Keratinocyte (primary cell): ENCODE measurements around the gene ABHD16A. TPM values are rescaled to one million over a fixed set of nuclear protein-coding genes. Genes with fewer than 3 reads are reported as not detected.
A peak's percentile ranks its signal among the peaks of the same experiment; 100 is the strongest.

Experiments
- DNase-seq: peaks from one replicate; pipeline ENCODE4 v3.0.0-alpha.2; 2011; ENCODE audit warnings: low read depth, missing footprints, low spot score
- FAIRE-seq: peaks from 2 replicates; lab custom pipeline; 2011; peaks lifted over from hg19 to GRCh38; lab: Jason Lieb, UNC
- H2AFZ ChIP-seq: 2 replicates; pipeline ENCODE4 v1.6.0; 2012; ENCODE audit warnings: low read length, control low read depth, inconsistent platforms; ENCODE audit not compliant: control insufficient read depth
- H3K27ac ChIP-seq: 2 replicates; pipeline ENCODE4 v1.5.1; 2011; ENCODE audit warnings: low read length; ENCODE audit not compliant: control insufficient read depth, insufficient read depth
- H3K27me3 ChIP-seq: 3 replicates; pipeline ENCODE4 v1.6.0; 2011; ENCODE audit warnings: low read length; ENCODE audit not compliant: control insufficient read depth, insufficient read depth; ENCODE audit errors: extremely low read depth
- H3K36me3 ChIP-seq, 2 experiments: 2 replicates in 1 of 2; 3 replicates in 1 of 2; pipeline ENCODE4 v1.5.1; 2011; ENCODE audit warnings: low read length in 2 of 2, mild to moderate bottlenecking in 1 of 2; ENCODE audit not compliant: control insufficient read depth in 2 of 2, insufficient read depth in 2 of 2; ENCODE audit errors: extremely low read depth in 1 of 2
- H3K4me1 ChIP-seq: 3 replicates; pipeline ENCODE4 v1.5.1; 2011; ENCODE audit warnings: low read length; ENCODE audit not compliant: control insufficient read depth, insufficient read depth; ENCODE audit errors: extremely low read depth
- H3K4me2 ChIP-seq: 3 replicates; pipeline ENCODE4 v1.6.0; 2011; ENCODE audit warnings: low read depth, low read length; ENCODE audit not compliant: control insufficient read depth, insufficient read depth; ENCODE audit errors: extremely low read depth
- H3K4me3 ChIP-seq, 3 experiments: fragments of 200-600 bp in 1 of 3; sonication (generic) in 1 of 3; 2 replicates in 2 of 3; 3 replicates in 1 of 3; pipeline ENCODE4 v1.5.1; 2011 to 2016; ENCODE audit warnings: low read length in 3 of 3, mild to moderate bottlenecking in 3 of 3, control low read depth in 2 of 3, inconsistent platforms in 1 of 3, low read depth in 1 of 3, mixed read lengths in 1 of 3, mixed run types in 1 of 3, moderate library complexity in 1 of 3; ENCODE audit not compliant: control insufficient read depth in 2 of 3, insufficient read depth in 2 of 3; ENCODE audit errors: extremely low read depth in 1 of 3
- H3K79me2 ChIP-seq: 2 replicates; pipeline ENCODE4 v1.6.0; 2012; ENCODE audit warnings: low read length; ENCODE audit not compliant: control insufficient read depth, insufficient read depth
- H3K9ac ChIP-seq: 3 replicates; pipeline ENCODE4 v1.6.0; 2011; ENCODE audit warnings: low read length; ENCODE audit not compliant: control insufficient read depth, insufficient read depth; ENCODE audit errors: extremely low read depth
- H3K9me1 ChIP-seq: 3 replicates; pipeline ENCODE4 v1.6.0; 2011; ENCODE audit warnings: low read length; ENCODE audit not compliant: control insufficient read depth, insufficient read depth; ENCODE audit errors: extremely low read depth
- H3K9me3 ChIP-seq: 2 replicates; pipeline ENCODE4 v1.5.1; 2012; ENCODE audit warnings: low read depth, low read length; ENCODE audit not compliant: control insufficient read depth
- H4K20me1 ChIP-seq: 3 replicates; pipeline ENCODE4 v1.6.0; 2011; ENCODE audit warnings: low read length; ENCODE audit not compliant: control insufficient read depth, insufficient read depth; ENCODE audit errors: extremely low read depth
- CTCF ChIP-seq, 3 experiments: IDR thresholded peaks in 1 of 3; conservative IDR thresholded peaks in 1 of 3; optimal IDR thresholded peaks in 1 of 3; 2 replicates in 2 of 3; 3 replicates in 1 of 3; pipeline versions ENCODE3 to v1.5.1; 2011; ENCODE audit warnings: low read length in 3 of 3, mild to moderate bottlenecking in 3 of 3, moderate library complexity in 2 of 3, control low read depth in 1 of 3, inconsistent platforms in 1 of 3; ENCODE audit not compliant: insufficient read depth in 2 of 3; ENCODE audit errors: extremely low read depth in 1 of 3
- EZH2 ChIP-seq: IDR thresholded peaks from one replicate; pipeline ENCODE4 v1.6.1; 2012; ENCODE audit warnings: inconsistent platforms, mild to moderate bottlenecking, low read length, moderate library complexity
- dilution Hi-C: fragments of 300-500 bp; cut with MboI; formaldehyde crosslinking; loops from one replicate; pipeline ENCODE4 v1.7.0; 2020; ENCODE audit warnings: low sequenced_read_pairs; ENCODE audit not compliant: extremely low pct_ligation_motif_present
- polyA plus RNA-seq, 5 experiments: library from polyadenylated mRNA; depleted of rRNA in 3 of 5; stranded (reverse) in 3 of 5; stranded (forward) in 1 of 5; unstranded in 1 of 5; fragments of >200 nt; gene quantifications; 1 replicate in 1 of 5; 2 replicates in 3 of 5; 3 replicates in 1 of 5; pipeline versions ENCODE4 v1.2.1 to v1.2.3, GENCODE V29; 2011 to 2012; ENCODE audit warnings: missing spikeins in 2 of 5, low read depth in 1 of 5, low replicate concordance in 1 of 5

ABHD16A gene
- polyA plus RNA-seq, 1 donor (not counting 4 experiments of a cell fraction or from before 2014, with no cell fraction given): 21.8 TPM

GRCh38 chr6:31741815-31742214, 38.7 kb upstream of the ABHD16A start:
- H4K20me1 ChIP-seq: no peaks in the 10 kb centered on the region
- no peak overlapping the region for H3K9ac ChIP-seq
- FAIRE-seq: no peak
- H3K9me1 ChIP-seq: no peaks in the 10 kb centered on the region
- TF ChIP-seq EZH2 (no peak), CTCF (optimal IDR thresholded peaks at IDR 0.05 in 1 of 3, IDR thresholded peaks at IDR 0.05 in 1 of 3, conservative IDR thresholded peaks at IDR 0.05 in 1 of 3; ENCODE audit: extremely low read depth in 1 of 3, insufficient read depth in 2 of 3, low read length in 3 of 3) (no peak)
- peaks cover 1% of the 10 kb centered on the region for H3K79me2 ChIP-seq
- DNase-seq: no peak
- peaks cover 2 to 17% of the 10 kb centered on the region in 2 experiments for H3K36me3 ChIP-seq
- no peak overlapping the region for H3K4me2 ChIP-seq
- H3K27ac ChIP-seq: no peak overlapping the region
- H3K27me3 ChIP-seq: no peaks in the 10 kb centered on the region
- no peak overlapping the region for H2AFZ ChIP-seq
- H3K4me3 ChIP-seq: no peak overlapping the region
- dilution Hi-C loops: no loop called here
- H3K9me3 ChIP-seq: no peaks in the 10 kb centered on the region
- peaks cover 22% of the 10 kb centered on the region for H3K4me1 ChIP-seq

DNA sequence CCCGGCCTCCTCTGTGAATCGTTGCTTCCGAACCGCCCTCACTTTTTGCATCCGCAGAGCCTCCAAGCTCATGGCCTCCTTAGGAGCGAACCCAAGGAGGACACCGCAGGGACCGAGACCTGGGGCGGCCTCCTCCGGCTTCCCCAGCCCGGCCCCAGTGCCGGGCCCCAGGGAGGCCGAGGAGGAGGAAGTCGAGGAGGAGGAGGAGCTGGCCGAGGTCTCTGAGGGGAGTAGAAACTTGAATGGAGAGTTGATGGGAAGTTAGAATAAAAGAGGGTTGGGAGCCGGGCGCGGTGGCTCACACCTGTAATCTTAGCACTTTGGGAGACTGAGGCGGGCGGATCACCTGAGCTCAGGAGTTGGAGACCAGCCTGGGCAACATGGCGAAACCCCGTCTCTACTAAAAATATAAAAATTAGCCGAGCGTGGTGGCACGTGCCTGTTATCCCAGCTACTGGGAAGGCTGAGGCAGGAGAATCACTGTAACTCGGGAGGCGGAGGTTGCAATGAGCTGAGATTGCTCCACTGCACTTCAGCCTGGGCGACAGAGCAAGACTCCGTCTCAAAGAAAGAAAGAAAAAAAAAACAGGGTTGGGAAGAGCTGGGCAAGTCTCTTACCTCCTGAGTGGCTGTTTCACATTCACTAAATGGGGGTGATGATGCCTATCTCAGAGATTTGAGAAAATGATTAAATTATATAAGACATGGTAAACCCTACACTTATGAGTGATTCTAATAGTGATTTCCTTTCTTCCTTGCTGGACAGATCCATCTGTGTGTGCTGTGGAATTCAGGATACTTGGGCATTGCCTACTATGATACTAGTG, 37.5 kb upstream of the ABHD16A start:
- Histone ChIP-seq H3K4me2 (peak overlapping the region; percentile 81), H3K9me3 (no peaks in the 10 kb centered on the region), H3K9ac (peak overlapping the region; percentile 88), H3K27me3 (no peaks in the 10 kb centered on the region), H3K79me2 (peaks cover 13% of the 10 kb centered on the region), H3K4me3 (peak overlapping the region; percentile 72 to 88 (median 87)), H3K36me3 (peaks cover 2 to 17% of the 10 kb centered on the region in 2 experiments), H3K9me1 (no peaks in the 10 kb centered on the region), H2AFZ (peak overlapping the region; percentile 87), H4K20me1 (no peaks in the 10 kb centered on the region), H3K27ac (peak overlapping the region; percentile 83), H3K4me1 (peaks cover 26% of the 10 kb centered on the region)
- DNase-seq: no peak
- TF ChIP-seq CTCF (optimal IDR thresholded peaks at IDR 0.05 in 1 of 3, IDR thresholded peaks at IDR 0.05 in 1 of 3, conservative IDR thresholded peaks at IDR 0.05 in 1 of 3; ENCODE audit: extremely low read depth in 1 of 3, insufficient read depth in 2 of 3, low read length in 3 of 3) (no peak), EZH2 (no peak)
- no peak for FAIRE-seq
- dilution Hi-C loops: no loop called here
